HepG2 (cell line): Measurements from ENCODE around the gene MTX1. TPM values are rescaled to one million over a fixed set of nuclear protein-coding genes. Genes with fewer than 3 reads are reported as not detected.

Experiments used
- BRCA1 ChIP-seq: sonication (generic); formaldehyde crosslinking; IDR thresholded peaks from 2 replicates; pipeline ENCODE4 v1.4.0; 2020; ENCODE audit warnings: missing genetic modification reagents
- ETV5 ChIP-seq: IDR thresholded peaks from 2 replicates; pipeline ENCODE4 v1.6.1; 2018; ENCODE audit warnings: missing biosample characterization, missing genetic modification reagents, inconsistent platforms, borderline replicate concordance
- FOXK2 ChIP-seq: fragments of 450-650 bp; IDR thresholded peaks from 2 replicates; pipeline ENCODE4 v1.6.1; 2016
- JDP2 ChIP-seq: sonication (generic); formaldehyde crosslinking; IDR thresholded peaks from 2 replicates; pipeline ENCODE4 v1.8.1; 2022; ENCODE audit warnings: missing genetic modification reagents, borderline replicate concordance
- KLF9 ChIP-seq: IDR thresholded peaks from 2 replicates; pipeline ENCODE4 v1.6.1; 2016; ENCODE audit warnings: low read depth
- PAWR ChIP-seq: sonication (generic); formaldehyde crosslinking; IDR thresholded peaks from 2 replicates; pipeline ENCODE4 v1.4.0; 2020; ENCODE audit warnings: missing genetic modification reagents, mild to moderate bottlenecking, borderline replicate concordance
- PITX1 ChIP-seq: sonication (generic); formaldehyde crosslinking; IDR thresholded peaks from 2 replicates; pipeline ENCODE4 v1.5.1; 2020; ENCODE audit warnings: mild to moderate bottlenecking, missing genetic modification reagents
- SMAD9 ChIP-seq: sonication (generic); formaldehyde crosslinking; IDR thresholded peaks from 2 replicates; pipeline ENCODE4 v1.5.1; 2020; ENCODE audit warnings: mild to moderate bottlenecking, missing genetic modification reagents
- polyA plus RNA-seq, 8 experiments: library from polyadenylated mRNA; depleted of rRNA in 3 of 8; stranded (reverse) in 7 of 8; unstranded in 1 of 8; fragments of >200 nt; fragmentation: Illumina TruSeq in 4 of 8; extraction: Trizol in 4 of 8; gene quantifications; 2 replicates each; pipeline versions ENCODE4 v1.2.1 to v1.2.3, GENCODE V29; 2011 to 2016; ENCODE audit warnings: low read depth in 4 of 8, missing spikeins in 1 of 8, mixed read lengths in 1 of 8; ENCODE audit not compliant: insufficient read depth in 1 of 8
- total RNA-seq, 5 experiments: library from RNA; depleted of rRNA; stranded (reverse); fragments of >200 nt; fragmentation: Illumina TruSeq; extraction: Trizol; gene quantifications; 2 replicates each; pipeline ENCODE4 v1.2.3, GENCODE V29; 2016; ENCODE audit warnings: low read depth in 1 of 5
- TF ChIP-seq, protein P1 (sequence below): sonication (generic); IDR thresholded peaks from 2 replicates; pipeline ENCODE4 v1.6.1; 2016; ENCODE audit warnings: low read depth, borderline replicate concordance
- TF ChIP-seq, protein P2 (sequence below): sonication (generic); formaldehyde crosslinking; IDR thresholded peaks from 2 replicates; pipeline ENCODE4 v1.4.0; 2020; ENCODE audit warnings: mild to moderate bottlenecking, missing genetic modification reagents
- TF ChIP-seq, protein P3 (sequence below): sonication (generic); formaldehyde crosslinking; IDR thresholded peaks from 2 replicates; pipeline ENCODE4 v1.8.1; 2023; ENCODE audit warnings: mild to moderate bottlenecking, inconsistent platforms, moderate library complexity, missing genetic modification reagents, borderline replicate concordance
- TF ChIP-seq, protein P4 (sequence below): sonication (generic); formaldehyde crosslinking; IDR thresholded peaks from 2 replicates; pipeline ENCODE4 v1.5.1; 2020; ENCODE audit warnings: mild to moderate bottlenecking, missing genetic modification reagents, borderline replicate concordance

The MTX1 gene
- total and polyA plus RNA-seq, 2 of the 13 experiments (the other 11 are each of a cell fraction or from before 2014, with no cell fraction given): 64.5 to 72.6 TPM

DNA sequence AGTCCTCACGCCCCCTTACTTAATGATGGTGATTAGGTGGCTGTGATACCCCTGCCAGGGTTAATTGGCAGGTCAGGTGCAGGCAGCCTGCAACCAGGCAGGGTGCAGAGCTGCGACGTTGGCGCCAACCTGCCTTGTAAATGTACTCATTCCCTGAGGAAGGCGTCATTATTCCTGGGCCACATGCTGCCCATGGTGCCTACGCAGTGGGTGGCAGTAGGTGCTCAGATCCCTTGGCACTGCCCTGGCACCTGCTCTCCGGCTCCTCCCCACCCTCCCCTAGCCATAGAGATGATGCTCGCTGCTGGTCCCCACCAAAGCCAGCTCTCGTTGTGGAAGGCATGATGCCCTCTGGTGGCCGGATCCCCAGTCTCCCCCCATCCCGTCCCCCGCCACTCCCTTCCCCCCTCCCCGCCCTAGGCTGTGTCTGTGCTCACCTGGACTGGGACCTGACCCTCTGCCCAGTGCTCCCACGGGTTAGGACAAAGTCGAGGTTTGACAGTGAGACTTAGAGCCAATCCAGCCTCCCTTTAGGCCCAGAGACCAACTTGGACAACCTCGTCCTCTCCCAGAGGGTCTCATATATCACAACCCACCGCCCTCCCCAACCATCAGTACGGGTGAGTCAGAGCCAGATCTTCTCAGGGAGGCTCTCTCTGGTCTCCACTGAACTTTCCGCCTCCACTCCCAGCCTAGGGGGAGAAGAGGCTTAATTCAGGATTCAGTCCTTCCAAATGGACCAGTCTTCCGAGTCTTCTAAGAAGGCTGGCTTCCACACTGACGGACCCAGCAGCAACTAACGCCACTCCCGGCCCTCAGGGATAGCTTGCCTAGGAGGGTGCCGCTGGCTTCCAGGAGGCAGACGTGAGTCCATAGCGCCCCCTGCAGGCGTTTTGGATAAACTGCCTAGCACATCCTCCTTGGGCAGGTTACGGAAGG lies 41.1 kb upstream of the MTX1 start (continued):
- TF ChIP-seq JDP2 (no peak), ETV5 (no peak; the same call in 1 of the 2 replicates), FOXK2 (no peak), SMAD9 (CRISPR knock-in tag) (no peak), KLF9 (CRISPR knock-in tag) (no peak), PAWR (no peak), BRCA1 (no peak), PITX1 (CRISPR knock-in tag) (no peak)
- TF ChIP-seq, protein P1, sequence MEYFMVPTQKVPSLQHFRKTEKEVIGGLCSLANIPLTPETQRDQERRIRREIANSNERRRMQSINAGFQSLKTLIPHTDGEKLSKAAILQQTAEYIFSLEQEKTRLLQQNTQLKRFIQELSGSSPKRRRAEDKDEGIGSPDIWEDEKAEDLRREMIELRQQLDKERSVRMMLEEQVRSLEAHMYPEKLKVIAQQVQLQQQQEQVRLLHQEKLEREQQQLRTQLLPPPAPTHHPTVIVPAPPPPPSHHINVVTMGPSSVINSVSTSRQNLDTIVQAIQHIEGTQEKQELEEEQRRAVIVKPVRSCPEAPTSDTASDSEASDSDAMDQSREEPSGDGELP: no peak
- TF ChIP-seq, protein P2, sequence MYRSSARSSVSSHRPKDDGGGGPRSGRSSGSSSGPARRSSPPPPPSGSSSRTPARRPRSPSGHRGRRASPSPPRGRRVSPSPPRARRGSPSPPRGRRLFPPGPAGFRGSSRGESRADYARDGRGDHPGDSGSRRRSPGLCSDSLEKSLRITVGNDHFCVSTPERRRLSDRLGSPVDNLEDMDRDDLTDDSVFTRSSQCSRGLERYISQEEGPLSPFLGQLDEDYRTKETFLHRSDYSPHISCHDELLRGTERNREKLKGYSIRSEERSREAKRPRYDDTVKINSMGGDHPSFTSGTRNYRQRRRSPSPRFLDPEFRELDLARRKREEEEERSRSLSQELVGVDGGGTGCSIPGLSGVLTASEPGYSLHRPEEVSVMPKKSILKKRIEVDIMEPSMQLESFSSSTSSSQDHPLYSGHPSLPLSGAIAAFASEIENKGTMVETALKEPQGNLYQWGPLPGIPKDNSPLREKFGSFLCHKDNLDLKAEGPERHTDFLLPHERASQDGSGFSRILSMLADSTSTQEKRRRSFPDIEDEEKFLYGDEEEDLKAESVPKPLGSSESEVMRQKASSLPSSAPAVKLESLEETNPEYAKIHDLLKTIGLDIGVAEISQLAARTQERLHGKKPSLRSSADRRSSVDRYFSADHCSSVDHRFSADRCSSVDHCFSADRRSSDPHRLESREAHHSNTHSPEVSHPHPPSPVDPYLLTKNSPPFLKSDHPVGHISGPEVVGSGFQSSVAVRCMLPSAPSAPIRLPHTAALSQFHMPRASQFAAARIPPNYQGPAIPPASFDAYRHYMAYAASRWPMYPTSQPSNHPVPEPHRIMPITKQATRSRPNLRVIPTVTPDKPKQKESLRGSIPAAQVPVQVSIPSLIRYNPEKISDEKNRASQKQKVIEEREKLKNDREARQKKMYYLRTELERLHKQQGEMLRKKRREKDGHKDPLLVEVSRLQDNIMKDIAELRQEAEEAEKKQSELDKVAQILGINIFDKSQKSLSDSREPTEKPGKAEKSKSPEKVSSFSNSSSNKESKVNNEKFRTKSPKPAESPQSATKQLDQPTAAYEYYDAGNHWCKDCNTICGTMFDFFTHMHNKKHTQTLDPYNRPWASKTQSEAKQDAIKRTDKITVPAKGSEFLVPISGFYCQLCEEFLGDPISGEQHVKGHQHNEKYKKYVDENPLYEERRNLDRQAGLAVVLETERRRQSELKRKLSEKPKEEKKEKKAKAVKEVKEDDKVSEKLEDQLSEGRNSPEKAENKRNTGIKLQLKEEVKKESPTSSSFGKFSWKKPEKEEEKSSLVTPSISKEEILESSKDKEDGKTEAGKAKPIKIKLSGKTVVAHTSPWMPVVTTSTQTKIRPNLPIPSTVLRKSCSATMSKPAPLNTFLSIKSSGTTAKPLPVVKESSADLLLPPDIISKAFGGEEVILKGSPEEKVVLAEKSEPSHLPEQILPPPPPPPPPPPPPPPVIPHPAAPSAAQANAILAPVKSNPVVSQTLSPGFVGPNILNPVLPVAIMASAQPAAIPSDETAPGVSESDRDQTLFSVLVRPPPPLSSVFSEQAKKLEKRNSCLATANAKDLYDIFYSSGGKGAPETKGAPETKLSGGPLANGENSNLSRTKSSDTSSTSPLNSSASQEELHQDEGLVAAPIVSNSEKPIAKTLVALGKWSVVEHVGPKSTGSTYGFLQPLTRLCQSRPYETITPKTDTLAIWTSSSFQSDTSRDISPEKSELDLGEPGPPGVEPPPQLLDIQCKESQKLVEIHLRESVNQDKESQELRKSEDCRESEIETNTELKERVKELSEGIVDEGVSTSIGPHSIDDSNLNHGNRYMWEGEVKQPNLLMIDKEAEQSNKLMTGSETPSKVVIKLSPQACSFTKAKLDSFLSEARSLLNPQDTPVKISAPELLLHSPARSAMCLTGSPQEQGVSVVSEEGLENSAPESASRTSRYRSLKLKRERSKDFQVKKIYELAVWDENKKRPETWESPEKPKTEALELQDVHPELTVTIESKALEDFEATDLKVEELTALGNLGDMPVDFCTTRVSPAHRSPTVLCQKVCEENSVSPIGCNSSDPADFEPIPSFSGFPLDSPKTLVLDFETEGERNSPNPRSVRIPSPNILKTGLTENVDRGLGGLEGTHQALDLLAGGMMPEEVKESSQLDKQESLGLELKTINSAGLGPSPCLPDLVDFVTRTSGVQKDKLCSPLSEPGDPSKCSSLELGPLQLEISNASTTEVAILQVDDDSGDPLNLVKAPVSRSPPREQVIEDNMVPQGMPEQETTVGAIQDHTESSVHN: no peak
- TF ChIP-seq, protein P3, sequence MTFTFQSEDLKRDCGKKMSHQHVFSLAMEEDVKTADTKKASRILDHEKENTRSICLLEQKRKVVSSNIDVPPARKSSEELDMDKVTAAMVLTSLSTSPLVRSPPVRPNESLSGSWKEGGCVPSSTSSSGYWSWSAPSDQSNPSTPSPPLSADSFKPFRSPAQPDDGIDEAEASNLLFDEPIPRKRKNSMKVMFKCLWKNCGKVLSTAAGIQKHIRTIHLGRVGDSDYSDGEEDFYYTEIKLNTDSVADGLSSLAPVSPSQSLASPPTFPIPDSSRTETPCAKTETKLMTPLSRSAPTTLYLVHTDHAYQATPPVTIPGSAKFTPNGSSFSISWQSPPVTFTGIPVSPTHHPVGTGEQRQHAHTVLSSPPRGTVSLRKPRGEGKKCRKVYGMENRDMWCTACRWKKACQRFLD: no peak
- TF ChIP-seq, protein P4, sequence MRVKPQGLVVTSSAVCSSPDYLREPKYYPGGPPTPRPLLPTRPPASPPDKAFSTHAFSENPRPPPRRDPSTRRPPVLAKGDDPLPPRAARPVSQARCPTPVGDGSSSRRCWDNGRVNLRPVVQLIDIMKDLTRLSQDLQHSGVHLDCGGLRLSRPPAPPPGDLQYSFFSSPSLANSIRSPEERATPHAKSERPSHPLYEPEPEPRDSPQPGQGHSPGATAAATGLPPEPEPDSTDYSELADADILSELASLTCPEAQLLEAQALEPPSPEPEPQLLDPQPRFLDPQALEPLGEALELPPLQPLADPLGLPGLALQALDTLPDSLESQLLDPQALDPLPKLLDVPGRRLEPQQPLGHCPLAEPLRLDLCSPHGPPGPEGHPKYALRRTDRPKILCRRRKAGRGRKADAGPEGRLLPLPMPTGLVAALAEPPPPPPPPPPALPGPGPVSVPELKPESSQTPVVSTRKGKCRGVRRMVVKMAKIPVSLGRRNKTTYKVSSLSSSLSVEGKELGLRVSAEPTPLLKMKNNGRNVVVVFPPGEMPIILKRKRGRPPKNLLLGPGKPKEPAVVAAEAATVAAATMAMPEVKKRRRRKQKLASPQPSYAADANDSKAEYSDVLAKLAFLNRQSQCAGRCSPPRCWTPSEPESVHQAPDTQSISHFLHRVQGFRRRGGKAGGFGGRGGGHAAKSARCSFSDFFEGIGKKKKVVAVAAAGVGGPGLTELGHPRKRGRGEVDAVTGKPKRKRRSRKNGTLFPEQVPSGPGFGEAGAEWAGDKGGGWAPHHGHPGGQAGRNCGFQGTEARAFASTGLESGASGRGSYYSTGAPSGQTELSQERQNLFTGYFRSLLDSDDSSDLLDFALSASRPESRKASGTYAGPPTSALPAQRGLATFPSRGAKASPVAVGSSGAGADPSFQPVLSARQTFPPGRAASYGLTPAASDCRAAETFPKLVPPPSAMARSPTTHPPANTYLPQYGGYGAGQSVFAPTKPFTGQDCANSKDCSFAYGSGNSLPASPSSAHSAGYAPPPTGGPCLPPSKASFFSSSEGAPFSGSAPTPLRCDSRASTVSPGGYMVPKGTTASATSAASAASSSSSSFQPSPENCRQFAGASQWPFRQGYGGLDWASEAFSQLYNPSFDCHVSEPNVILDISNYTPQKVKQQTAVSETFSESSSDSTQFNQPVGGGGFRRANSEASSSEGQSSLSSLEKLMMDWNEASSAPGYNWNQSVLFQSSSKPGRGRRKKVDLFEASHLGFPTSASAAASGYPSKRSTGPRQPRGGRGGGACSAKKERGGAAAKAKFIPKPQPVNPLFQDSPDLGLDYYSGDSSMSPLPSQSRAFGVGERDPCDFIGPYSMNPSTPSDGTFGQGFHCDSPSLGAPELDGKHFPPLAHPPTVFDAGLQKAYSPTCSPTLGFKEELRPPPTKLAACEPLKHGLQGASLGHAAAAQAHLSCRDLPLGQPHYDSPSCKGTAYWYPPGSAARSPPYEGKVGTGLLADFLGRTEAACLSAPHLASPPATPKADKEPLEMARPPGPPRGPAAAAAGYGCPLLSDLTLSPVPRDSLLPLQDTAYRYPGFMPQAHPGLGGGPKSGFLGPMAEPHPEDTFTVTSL (CRISPR knock-in tag): no peak
